K562 (cell line): ENCODE results near the gene VIPR2. TPM values are rescaled to one million over a fixed set of nuclear protein-coding genes. Genes with fewer than 3 reads are reported as not detected.
A peak's percentile ranks its signal among the peaks of the same experiment; 100 is the strongest.

Experiments used
- CREB1 ChIP-seq, 2 experiments: sonication (generic) in 1 of 2; formaldehyde crosslinking in 1 of 2; IDR thresholded peaks; 2 replicates each; pipeline versions ENCODE4 v1.6.1 to v1.8.0; 2012 to 2022; ENCODE audit warnings: inconsistent platforms in 1 of 2, mild to moderate bottlenecking in 1 of 2, missing genetic modification reagents in 1 of 2, moderate library complexity in 1 of 2
- FOXJ2 ChIP-seq: fragments of 200-800 bp; sonication (Bioruptor generic); IDR thresholded peaks from 2 replicates; pipeline ENCODE4 v1.6.1; 2016; ENCODE audit warnings: missing genetic modification characterization, missing compliant biosample characterization
- GTF2E2 ChIP-seq: fragments of 200-800 bp; sonication (Bioruptor generic); IDR thresholded peaks from 2 replicates; pipeline ENCODE4 v1.6.1; 2016; ENCODE audit warnings: missing genetic modification characterization, missing compliant biosample characterization
- MYC ChIP-seq, 2 experiments: fragments of 250-450 bp in 1 of 2; sonication (Bioruptor Pico) in 1 of 2; IDR thresholded peaks; 2 replicates each; pipeline versions ENCODE4 v1.5.1 to v1.6.1; 2012 to 2021; ENCODE audit warnings: low read depth in 2 of 2, borderline replicate concordance in 1 of 2, improper control_type of control experiment in 1 of 2, low read length in 1 of 2, mild to moderate bottlenecking in 1 of 2, moderate library complexity in 1 of 2
- MYNN ChIP-seq, 2 experiments: sonication (generic); formaldehyde crosslinking in 1 of 2; IDR thresholded peaks; 2 replicates each; pipeline versions ENCODE4 v1.5.0 to v1.6.1; 2016 to 2020; ENCODE audit warnings: antibody characterized with exemption in 1 of 2, missing genetic modification reagents in 1 of 2
- RBFOX2 ChIP-seq: fragments of 200-400 bp; formaldehyde crosslinking; IDR thresholded peaks from 2 replicates; pipeline ENCODE4 v1.6.1; 2017; ENCODE audit warnings: low read depth, mild to moderate bottlenecking, low read length, moderate library complexity
- RBM17 ChIP-seq: fragments of 200-400 bp; formaldehyde crosslinking; IDR thresholded peaks from 2 replicates; pipeline ENCODE4 v1.6.1; 2017; ENCODE audit warnings: low read depth, mild to moderate bottlenecking, low read length, borderline replicate concordance
- RBM39 ChIP-seq: fragments of 200-400 bp; formaldehyde crosslinking; optimal IDR thresholded peaks from 2 replicates; pipeline ENCODE3; 2018; ENCODE audit warnings: low read depth, low read length
- TRIM28 ChIP-seq: fragments of 450-650 bp; IDR thresholded peaks from 2 replicates; pipeline ENCODE4 v1.6.1; 2017
- U2AF2 ChIP-seq: fragments of 200-400 bp; formaldehyde crosslinking; optimal IDR thresholded peaks from 2 replicates; pipeline ENCODE3; 2017; ENCODE audit warnings: low read depth, mild to moderate bottlenecking, low read length
- polyA plus RNA-seq, 8 experiments: library from polyadenylated mRNA; depleted of rRNA in 4 of 8; stranded (reverse) in 5 of 8; unstranded in 3 of 8; fragments of >200 nt; fragmentation: Nextera tagmentation in 2 of 8; fragmentation: Illumina TruSeq in 1 of 8; extraction: Ambion mirVana in 2 of 8; extraction: Trizol in 1 of 8; gene quantifications; 2 replicates each; pipeline versions ENCODE4 v1.2.1 to v1.2.3, GENCODE V29; 2011 to 2014; ENCODE audit warnings: inconsistent platforms in 1 of 8, missing spikeins in 1 of 8
- total RNA-seq, 7 experiments: library from RNA; depleted of rRNA in 6 of 7; stranded (reverse); fragments of >200 nt in 6 of 7; fragmentation: Illumina TruSeq in 2 of 7; extraction: Trizol in 2 of 7; gene quantifications; 2 replicates each; pipeline versions ENCODE4 v1.2.1 to v1.2.3, GENCODE V29; 2011 to 2021; ENCODE audit warnings: low replicate concordance in 1 of 7
- TF ChIP-seq, protein P1 (sequence below): fragments of 450-650 bp; IDR thresholded peaks from 2 replicates; pipeline ENCODE4 v1.6.1; 2017; ENCODE audit warnings: antibody characterized with exemption, mild to moderate bottlenecking
- TF ChIP-seq, protein P2 (sequence below): fragments of 250-450 bp; sonication (Bioruptor Pico); IDR thresholded peaks from 2 replicates; pipeline ENCODE4 v1.5.1; 2021; ENCODE audit warnings: mild to moderate bottlenecking
- TF ChIP-seq, protein P3 (sequence below): fragments of 450-650 bp; formaldehyde crosslinking; IDR thresholded peaks from 2 replicates; pipeline ENCODE4 v1.4.0; 2020; ENCODE audit warnings: mild to moderate bottlenecking, moderate library complexity
- TF ChIP-seq, protein P4 (sequence below): fragments of 450-650 bp; formaldehyde crosslinking; IDR thresholded peaks from 2 replicates; pipeline ENCODE4 v1.4.0; 2020; ENCODE audit warnings: mild to moderate bottlenecking, mixed read lengths
- TF ChIP-seq, protein P5 (sequence below): fragments of 450-650 bp; conservative IDR thresholded peaks from 2 replicates; pipeline ENCODE4 v1.6.1; 2016; ENCODE audit warnings: missing genetic modification characterization, low read depth, mild to moderate bottlenecking, control low read depth, missing compliant biosample characterization

Gene VIPR2
- total and polyA plus RNA-seq, 9 of the 15 experiments (the other 6 are each of a cell fraction or from before 2014, with no cell fraction given) = 0.04 TPM; not detected in 8

- TF ChIP-seq, protein P1, sequence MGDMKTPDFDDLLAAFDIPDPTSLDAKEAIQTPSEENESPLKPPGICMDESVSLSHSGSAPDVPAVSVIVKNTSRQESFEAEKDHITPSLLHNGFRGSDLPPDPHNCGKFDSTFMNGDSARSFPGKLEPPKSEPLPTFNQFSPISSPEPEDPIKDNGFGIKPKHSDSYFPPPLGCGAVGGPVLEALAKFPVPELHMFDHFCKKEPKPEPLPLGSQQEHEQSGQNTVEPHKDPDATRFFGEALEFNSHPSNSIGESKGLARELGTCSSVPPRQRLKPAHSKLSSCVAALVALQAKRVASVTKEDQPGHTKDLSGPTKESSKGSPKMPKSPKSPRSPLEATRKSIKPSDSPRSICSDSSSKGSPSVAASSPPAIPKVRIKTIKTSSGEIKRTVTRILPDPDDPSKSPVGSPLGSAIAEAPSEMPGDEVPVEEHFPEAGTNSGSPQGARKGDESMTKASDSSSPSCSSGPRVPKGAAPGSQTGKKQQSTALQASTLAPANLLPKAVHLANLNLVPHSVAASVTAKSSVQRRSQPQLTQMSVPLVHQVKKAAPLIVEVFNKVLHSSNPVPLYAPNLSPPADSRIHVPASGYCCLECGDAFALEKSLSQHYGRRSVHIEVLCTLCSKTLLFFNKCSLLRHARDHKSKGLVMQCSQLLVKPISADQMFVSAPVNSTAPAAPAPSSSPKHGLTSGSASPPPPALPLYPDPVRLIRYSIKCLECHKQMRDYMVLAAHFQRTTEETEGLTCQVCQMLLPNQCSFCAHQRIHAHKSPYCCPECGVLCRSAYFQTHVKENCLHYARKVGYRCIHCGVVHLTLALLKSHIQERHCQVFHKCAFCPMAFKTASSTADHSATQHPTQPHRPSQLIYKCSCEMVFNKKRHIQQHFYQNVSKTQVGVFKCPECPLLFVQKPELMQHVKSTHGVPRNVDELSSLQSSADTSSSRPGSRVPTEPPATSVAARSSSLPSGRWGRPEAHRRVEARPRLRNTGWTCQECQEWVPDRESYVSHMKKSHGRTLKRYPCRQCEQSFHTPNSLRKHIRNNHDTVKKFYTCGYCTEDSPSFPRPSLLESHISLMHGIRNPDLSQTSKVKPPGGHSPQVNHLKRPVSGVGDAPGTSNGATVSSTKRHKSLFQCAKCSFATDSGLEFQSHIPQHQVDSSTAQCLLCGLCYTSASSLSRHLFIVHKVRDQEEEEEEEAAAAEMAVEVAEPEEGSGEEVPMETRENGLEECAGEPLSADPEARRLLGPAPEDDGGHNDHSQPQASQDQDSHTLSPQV = peak; percentile 70; the same call in 1 of the 2 replicates
- no peak for TF ChIP-seq MYNN (IDR thresholded peaks at IDR 0.05)
- TF ChIP-seq MYNN (CRISPR knock-in tag; IDR thresholded peaks at IDR 0.05) = no peak
- no peak; the same call in 1 of the 2 replicates for TF ChIP-seq CREB1 (IDR thresholded peaks at IDR 0.05)
- peak; percentile 51; the same call in 1 of the 2 replicates for TF ChIP-seq CREB1 (CRISPR knock-in tag; IDR thresholded peaks at IDR 0.05)
- TF ChIP-seq RBM39 = peak; percentile 80
- no peak for TF ChIP-seq RBM17
- TF ChIP-seq GTF2E2 = no peak
- TF ChIP-seq, protein P2, sequence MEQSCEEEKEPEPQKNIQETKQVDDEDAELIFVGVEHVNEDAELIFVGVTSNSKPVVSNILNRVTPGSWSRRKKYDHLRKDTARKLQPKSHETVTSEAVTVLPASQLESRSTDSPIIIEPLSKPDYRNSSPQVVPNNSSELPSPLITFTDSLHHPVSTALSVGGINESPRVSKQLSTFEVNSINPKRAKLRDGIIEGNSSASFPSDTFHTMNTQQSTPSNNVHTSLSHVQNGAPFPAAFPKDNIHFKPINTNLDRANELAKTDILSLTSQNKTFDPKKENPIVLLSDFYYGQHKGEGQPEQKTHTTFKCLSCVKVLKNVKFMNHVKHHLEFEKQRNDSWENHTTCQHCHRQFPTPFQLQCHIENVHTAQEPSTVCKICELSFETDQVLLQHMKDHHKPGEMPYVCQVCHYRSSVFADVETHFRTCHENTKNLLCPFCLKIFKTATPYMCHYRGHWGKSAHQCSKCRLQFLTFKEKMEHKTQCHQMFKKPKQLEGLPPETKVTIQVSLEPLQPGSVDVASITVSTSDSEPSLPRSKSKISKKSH (CRISPR knock-in tag) = no peak
- TF ChIP-seq, protein P3, sequence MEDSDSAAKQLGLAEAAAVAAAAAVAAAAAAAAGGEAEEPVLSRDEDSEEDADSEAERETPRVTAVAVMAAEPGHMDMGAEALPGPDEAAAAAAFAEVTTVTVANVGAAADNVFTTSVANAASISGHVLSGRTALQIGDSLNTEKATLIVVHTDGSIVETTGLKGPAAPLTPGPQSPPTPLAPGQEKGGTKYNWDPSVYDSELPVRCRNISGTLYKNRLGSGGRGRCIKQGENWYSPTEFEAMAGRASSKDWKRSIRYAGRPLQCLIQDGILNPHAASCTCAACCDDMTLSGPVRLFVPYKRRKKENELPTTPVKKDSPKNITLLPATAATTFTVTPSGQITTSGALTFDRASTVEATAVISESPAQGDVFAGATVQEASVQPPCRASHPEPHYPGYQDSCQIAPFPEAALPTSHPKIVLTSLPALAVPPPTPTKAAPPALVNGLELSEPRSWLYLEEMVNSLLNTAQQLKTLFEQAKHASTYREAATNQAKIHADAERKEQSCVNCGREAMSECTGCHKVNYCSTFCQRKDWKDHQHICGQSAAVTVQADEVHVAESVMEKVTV = no peak
- TF ChIP-seq FOXJ2 (tag) = no peak
- TF ChIP-seq, protein P4, sequence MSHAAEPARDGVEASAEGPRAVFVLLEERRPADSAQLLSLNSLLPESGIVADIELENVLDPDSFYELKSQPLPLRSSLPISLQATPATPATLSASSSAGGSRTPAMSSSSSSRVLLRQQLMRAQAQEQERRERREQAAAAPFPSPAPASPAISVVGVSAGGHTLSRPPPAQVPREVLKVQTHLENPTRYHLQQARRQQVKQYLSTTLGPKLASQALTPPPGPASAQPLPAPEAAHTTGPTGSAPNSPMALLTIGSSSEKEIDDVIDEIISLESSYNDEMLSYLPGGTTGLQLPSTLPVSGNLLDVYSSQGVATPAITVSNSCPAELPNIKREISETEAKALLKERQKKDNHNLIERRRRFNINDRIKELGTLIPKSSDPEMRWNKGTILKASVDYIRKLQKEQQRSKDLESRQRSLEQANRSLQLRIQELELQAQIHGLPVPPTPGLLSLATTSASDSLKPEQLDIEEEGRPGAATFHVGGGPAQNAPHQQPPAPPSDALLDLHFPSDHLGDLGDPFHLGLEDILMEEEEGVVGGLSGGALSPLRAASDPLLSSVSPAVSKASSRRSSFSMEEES (CRISPR knock-in tag) = no peak
- peak; percentile 55 for TF ChIP-seq TRIM28
- TF ChIP-seq U2AF2 = no peak
- peak; percentile 67 for TF ChIP-seq MYC (IDR thresholded peaks at IDR 0.05; ENCODE audit: low read depth, low read length)
- peak; percentile 56; the same call in 1 of the 2 replicates for TF ChIP-seq MYC (CRISPR knock-in tag; IDR thresholded peaks at IDR 0.05; ENCODE audit: borderline replicate concordance, low read depth)
- TF ChIP-seq, protein P5, sequence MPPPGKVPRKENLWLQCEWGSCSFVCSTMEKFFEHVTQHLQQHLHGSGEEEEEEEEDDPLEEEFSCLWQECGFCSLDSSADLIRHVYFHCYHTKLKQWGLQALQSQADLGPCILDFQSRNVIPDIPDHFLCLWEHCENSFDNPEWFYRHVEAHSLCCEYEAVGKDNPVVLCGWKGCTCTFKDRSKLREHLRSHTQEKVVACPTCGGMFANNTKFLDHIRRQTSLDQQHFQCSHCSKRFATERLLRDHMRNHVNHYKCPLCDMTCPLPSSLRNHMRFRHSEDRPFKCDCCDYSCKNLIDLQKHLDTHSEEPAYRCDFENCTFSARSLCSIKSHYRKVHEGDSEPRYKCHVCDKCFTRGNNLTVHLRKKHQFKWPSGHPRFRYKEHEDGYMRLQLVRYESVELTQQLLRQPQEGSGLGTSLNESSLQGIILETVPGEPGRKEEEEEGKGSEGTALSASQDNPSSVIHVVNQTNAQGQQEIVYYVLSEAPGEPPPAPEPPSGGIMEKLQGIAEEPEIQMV (tag) = no peak
- TF ChIP-seq RBFOX2 = peak; percentile 86
Observed at GRCh38 chr7:159030490-159031134, 114.1 kb downstream of the VIPR2 start (continued).
